ENCODE data around the gene GABRR3.

DNA sequence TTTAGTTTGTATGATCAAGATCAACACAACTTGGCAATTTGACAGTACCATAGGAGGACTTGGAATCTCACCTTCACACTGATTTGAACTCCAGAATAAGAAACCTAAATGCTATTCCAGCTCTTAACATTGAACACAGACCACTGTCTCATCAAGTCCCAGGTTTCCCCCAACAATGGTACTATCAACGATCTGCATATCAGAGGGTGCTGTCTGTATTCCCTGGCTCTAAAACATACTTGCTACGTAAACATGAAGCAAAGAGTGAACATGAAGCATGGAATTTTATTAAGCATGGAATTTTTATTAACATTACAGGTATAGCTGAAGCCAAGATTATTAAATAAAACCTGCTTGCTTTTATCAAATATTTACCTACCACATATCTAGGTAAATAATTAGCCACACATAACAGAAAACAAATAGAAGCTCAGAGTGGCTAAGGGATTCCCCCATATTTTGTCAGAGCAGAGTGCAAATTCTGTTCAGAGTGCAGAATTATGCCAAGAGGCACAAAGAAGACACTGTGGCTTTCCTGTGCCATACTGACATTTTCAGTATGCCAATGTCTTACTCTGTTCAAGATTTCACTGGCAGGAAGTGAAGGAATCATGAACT, 40.7 kb downstream of the GABRR3 start:
- TF ChIP-seq, protein P1, sequence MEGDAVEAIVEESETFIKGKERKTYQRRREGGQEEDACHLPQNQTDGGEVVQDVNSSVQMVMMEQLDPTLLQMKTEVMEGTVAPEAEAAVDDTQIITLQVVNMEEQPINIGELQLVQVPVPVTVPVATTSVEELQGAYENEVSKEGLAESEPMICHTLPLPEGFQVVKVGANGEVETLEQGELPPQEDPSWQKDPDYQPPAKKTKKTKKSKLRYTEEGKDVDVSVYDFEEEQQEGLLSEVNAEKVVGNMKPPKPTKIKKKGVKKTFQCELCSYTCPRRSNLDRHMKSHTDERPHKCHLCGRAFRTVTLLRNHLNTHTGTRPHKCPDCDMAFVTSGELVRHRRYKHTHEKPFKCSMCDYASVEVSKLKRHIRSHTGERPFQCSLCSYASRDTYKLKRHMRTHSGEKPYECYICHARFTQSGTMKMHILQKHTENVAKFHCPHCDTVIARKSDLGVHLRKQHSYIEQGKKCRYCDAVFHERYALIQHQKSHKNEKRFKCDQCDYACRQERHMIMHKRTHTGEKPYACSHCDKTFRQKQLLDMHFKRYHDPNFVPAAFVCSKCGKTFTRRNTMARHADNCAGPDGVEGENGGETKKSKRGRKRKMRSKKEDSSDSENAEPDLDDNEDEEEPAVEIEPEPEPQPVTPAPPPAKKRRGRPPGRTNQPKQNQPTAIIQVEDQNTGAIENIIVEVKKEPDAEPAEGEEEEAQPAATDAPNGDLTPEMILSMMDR (IDR thresholded peaks at IDR 0.05): no peak
- no peak for TF ChIP-seq ZFX (IDR thresholded peaks at IDR 0.05; ENCODE audit: borderline replicate concordance)
